GM23248 (cell line): ENCODE results near the gene MACROD2.

ENCODE experiments used
- EZH2 ChIP-seq: fragments of 200-600 bp; sonication (generic); IDR thresholded peaks from 2 replicates; pipeline ENCODE4 v1.6.1; 2018; ENCODE audit warnings: antibody characterized with exemption, mild to moderate bottlenecking; ENCODE audit not compliant: insufficient read depth, poor library complexity, severe bottlenecking
- EZH2phosphoT487 ChIP-seq: fragments of 200-600 bp; sonication (generic); IDR thresholded peaks from 2 replicates; pipeline ENCODE4 v1.6.1; 2018; ENCODE audit warnings: antibody characterized with exemption, moderate library complexity, mild to moderate bottlenecking, low read depth; ENCODE audit not compliant: insufficient read depth

DNA sequence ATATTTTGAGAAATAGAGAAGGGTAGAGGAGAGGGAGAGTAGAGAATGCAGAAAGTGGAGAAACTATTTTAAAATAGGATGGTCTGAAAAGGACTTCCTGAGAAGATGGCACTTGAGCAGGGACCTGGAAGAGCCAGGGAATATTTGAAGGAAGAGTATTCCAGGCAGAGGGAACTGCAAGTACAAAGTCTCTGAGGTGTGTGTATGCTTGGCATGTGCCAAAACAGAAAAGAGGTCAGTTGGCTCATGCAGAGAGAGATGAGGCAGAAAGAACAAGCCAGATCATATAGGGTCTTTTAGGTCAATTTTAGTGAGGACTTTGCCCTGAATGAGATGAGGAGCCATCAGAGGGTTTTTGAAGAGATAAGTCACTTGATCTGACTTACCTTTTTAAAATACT, 196.2 kb downstream of the MACROD2 start:
- TF ChIP-seq EZH2 (no peak), EZH2phosphoT487 (no peak)
